Stimulated activated naive CD8-positive, alpha-beta T cell treated with anti-CD3 and anti-CD28 coated beads, Interleukin-15, Interleukin-2, amounts not matched to agents 100 U/mL and 50 U/mL, for 24 hours (primary cell): ENCODE results near the gene FEV.

Experiments used
- ATAC-seq: fragments of 150-1000 bp; cut with Tn5 transposase; one replicate; pipeline ENCODE4 v1.10.0; 2021
- DNase-seq: peaks from one replicate; pipeline ENCODE4 v3.0.0; 2021

FEV gene

GRCh38 chr2:218975060-218975777, 9.8 kb downstream of the FEV start:
- ATAC-seq (no peak), DNase-seq (no peak)

- no peak for ATAC-seq
- DNase-seq = no peak
These were observed 14.1 kb downstream of the FEV start for GRCh38 chr2:218970894-218971293.

- DNase-seq = no peak
These were observed 20.8 kb downstream of the FEV start for GRCh38 chr2:218964041-218964771.

GRCh38 chr2:218963601-218964000, 21.4 kb downstream of the FEV start:
- ATAC-seq = no peak

More at GRCh38 chr2:218964041-218964771, 20.8 kb downstream of the FEV start:
- ATAC-seq = no peak

GRCh38 chr2:218962859-218963492, 22.0 kb downstream of the FEV start:
- ATAC-seq = no peak
- peak; percentile 70 for DNase-seq

More at GRCh38 chr2:218963601-218964000, 21.4 kb downstream of the FEV start:
- no peak for DNase-seq

- ATAC-seq (no peak), DNase-seq (peak; percentile 38)
These were observed 23.1 kb downstream of the FEV start for GRCh38 chr2:218961651-218962570.

GRCh38 chr2:218961229-218961628, 23.8 kb downstream of the FEV start:
- ATAC-seq = no peak
- DNase-seq = no peak

GRCh38 chr2:218960309-218961165, 24.4 kb downstream of the FEV start:
- DNase-seq (no peak), ATAC-seq (no peak)

GRCh38 chr2:218959761-218960308, 25.1 kb downstream of the FEV start:
- peak; percentile 4 for ATAC-seq
- no peak for DNase-seq

- DNase-seq = peak; percentile 85
- peak; percentile 94 for ATAC-seq
These were observed 25.7 kb downstream of the FEV start, which contains the start of gene CDK5R2 for GRCh38 chr2:218959141-218959731. Gene CDK5R2 (plus strand): TSS chr2:218959666. CDS start chr2:218959821, 155 bp downstream.

- ATAC-seq (no peak), DNase-seq (no peak)
These were observed 26.7 kb downstream of the FEV start for GRCh38 chr2:218958276-218958675.

- ATAC-seq (no peak), DNase-seq (no peak)
These were observed 27.3 kb downstream of the FEV start for GRCh38 chr2:218957671-218958070.

- ATAC-seq (no peak), DNase-seq (no peak)
These were observed 28.9 kb downstream of the FEV start for GRCh38 chr2:218956039-218956438.

GRCh38 chr2:218954541-218955300, 30.3 kb downstream of the FEV start:
- no peak for DNase-seq
- ATAC-seq = no peak

- ATAC-seq (no peak), DNase-seq (no peak)
These were observed 31.5 kb downstream of the FEV start for GRCh38 chr2:218953366-218953954.

- no peak for DNase-seq
- ATAC-seq = no peak
These were observed 32.8 kb downstream of the FEV start for GRCh38 chr2:218952160-218952559.

- ATAC-seq = no peak
- DNase-seq = no peak
These were observed 38.4 kb downstream of the FEV start for GRCh38 chr2:218946621-218947020.

GRCh38 chr2:218944759-218945404, 40.1 kb downstream of the FEV start:
- no peak for DNase-seq
- ATAC-seq = no peak
